HG02885 (cell line): ENCODE measurements around the gene MLH3.

Experiments used
- ATAC-seq: cut with Tn5 transposase; IDR thresholded peaks from one replicate; pipeline ENCODE4 v1.9.1; 2021; ENCODE audit warnings: mild to moderate bottlenecking; ENCODE audit not compliant: unreplicated experiment, poor library complexity

MLH3 gene

GRCh38 chr14:74988993-74989392, 62.3 kb downstream of the MLH3 start:
- no peak for ATAC-seq

- no peak for ATAC-seq
Measured at GRCh38 chr14:74988131-74988530, 63.1 kb downstream of the MLH3 start.

GRCh38 chr14:74985806-74986205, 65.5 kb downstream of the MLH3 start:
- ATAC-seq: no peak

GRCh38 chr14:74985028-74985310, 66.3 kb downstream of the MLH3 start:
- ATAC-seq: no peak

- no peak for ATAC-seq
Measured at GRCh38 chr14:74984236-74985027, 66.8 kb downstream of the MLH3 start.

GRCh38 chr14:74983343-74983742, 67.9 kb downstream of the MLH3 start:
- ATAC-seq: no peak

- ATAC-seq: no peak
Measured at GRCh38 chr14:74982661-74983060, 68.6 kb downstream of the MLH3 start.

GRCh38 chr14:74981833-74982232, 69.4 kb downstream of the MLH3 start:
- no peak for ATAC-seq

- no peak for ATAC-seq
Measured at GRCh38 chr14:74981462-74981782, 69.8 kb downstream of the MLH3 start.

GRCh38 chr14:74980731-74981461, 70.4 kb downstream of the MLH3 start:
- no peak for ATAC-seq

GRCh38 chr14:74980398-74980730, 70.9 kb downstream of the MLH3 start:
- no peak for ATAC-seq

- ATAC-seq: no peak
Measured at GRCh38 chr14:74979442-74980397, 71.5 kb downstream of the MLH3 start.

- no peak for ATAC-seq
Measured at GRCh38 chr14:74979029-74979428, 72.2 kb downstream of the MLH3 start.

GRCh38 chr14:74978416-74978947, 72.8 kb downstream of the MLH3 start:
- no peak for ATAC-seq

GRCh38 chr14:74977901-74978385, 73.3 kb downstream of the MLH3 start:
- ATAC-seq: no peak

- ATAC-seq: no peak
Measured at GRCh38 chr14:74977164-74977900, 73.9 kb downstream of the MLH3 start.

- ATAC-seq: no peak
Measured at GRCh38 chr14:74976264-74977113, 74.8 kb downstream of the MLH3 start.

GRCh38 chr14:74975059-74975810, 76.0 kb downstream of the MLH3 start:
- no peak for ATAC-seq
